ENCODE data around the gene RHBDF1.

DNA sequence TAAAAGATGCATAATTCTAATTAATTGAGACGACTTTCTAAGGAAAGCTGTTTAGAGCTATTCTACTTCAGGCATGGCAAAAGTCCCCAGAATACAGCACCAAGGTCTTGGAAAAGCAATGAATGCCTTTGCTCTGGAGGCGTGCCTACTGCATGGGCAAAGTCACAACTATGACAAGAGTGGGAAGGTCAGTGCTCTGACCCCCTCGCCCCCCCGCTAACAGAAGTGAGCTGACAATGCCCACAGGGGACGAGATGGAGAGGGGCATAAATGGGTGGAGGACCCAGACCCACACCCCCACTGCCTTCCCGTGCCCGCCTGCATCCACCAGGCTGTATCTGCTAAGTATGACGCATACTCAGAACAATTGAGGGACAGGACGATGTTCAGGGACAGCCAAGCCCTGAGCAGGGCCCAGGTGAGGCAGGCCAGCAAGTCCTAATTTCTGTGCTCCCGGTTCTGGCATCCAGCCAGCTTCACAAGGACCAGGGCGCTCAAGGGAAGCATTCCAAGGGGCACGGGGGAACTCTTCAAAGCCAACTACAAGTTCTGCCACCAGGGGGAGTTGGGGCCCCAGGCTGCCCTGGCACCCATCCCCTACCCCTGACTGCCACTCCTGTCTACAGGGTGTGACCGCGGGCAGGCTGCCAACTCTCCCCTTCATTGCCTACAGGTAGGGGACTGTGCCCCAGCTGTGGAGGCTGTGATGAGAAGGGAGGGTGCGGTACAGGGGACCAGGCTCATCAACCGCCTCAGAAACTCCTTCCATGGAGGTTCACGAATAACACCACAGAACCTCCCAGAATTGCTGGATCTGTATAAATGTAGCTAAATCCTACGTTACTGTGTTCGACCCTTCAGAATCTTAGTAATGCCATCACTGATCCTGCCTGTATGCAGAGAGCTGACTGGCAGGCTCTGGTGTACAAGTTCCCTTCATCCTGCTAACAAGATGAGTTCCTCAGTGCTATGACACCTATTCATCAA, 45.2 kb upstream of the RHBDF1 start:
- TF ChIP-seq, protein P1, sequence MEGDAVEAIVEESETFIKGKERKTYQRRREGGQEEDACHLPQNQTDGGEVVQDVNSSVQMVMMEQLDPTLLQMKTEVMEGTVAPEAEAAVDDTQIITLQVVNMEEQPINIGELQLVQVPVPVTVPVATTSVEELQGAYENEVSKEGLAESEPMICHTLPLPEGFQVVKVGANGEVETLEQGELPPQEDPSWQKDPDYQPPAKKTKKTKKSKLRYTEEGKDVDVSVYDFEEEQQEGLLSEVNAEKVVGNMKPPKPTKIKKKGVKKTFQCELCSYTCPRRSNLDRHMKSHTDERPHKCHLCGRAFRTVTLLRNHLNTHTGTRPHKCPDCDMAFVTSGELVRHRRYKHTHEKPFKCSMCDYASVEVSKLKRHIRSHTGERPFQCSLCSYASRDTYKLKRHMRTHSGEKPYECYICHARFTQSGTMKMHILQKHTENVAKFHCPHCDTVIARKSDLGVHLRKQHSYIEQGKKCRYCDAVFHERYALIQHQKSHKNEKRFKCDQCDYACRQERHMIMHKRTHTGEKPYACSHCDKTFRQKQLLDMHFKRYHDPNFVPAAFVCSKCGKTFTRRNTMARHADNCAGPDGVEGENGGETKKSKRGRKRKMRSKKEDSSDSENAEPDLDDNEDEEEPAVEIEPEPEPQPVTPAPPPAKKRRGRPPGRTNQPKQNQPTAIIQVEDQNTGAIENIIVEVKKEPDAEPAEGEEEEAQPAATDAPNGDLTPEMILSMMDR (conservative IDR thresholded peaks at IDR 0.05; ENCODE audit: low read depth in 2 of 2), result peak; percentile 77 to 83
- TF ChIP-seq POLR2AphosphoS5 (IDR thresholded peaks at IDR 0.05; ENCODE audit: low read depth), result no peak
- no peak for TF ChIP-seq STAT1 (IDR thresholded peaks at IDR 0.05; ENCODE audit: unreplicated experiment)
- no peak for TF ChIP-seq EZH2phosphoT487 (IDR thresholded peaks at IDR 0.05; ENCODE audit: unreplicated experiment)
- no peak for TF ChIP-seq EZH2 (IDR thresholded peaks at IDR 0.05; ENCODE audit: low read depth, unreplicated experiment)
- TF ChIP-seq CREB1 (CRISPR knock-in tag; IDR thresholded peaks at IDR 0.05; ENCODE audit: low read depth), result no peak
- TF ChIP-seq, protein P2, sequence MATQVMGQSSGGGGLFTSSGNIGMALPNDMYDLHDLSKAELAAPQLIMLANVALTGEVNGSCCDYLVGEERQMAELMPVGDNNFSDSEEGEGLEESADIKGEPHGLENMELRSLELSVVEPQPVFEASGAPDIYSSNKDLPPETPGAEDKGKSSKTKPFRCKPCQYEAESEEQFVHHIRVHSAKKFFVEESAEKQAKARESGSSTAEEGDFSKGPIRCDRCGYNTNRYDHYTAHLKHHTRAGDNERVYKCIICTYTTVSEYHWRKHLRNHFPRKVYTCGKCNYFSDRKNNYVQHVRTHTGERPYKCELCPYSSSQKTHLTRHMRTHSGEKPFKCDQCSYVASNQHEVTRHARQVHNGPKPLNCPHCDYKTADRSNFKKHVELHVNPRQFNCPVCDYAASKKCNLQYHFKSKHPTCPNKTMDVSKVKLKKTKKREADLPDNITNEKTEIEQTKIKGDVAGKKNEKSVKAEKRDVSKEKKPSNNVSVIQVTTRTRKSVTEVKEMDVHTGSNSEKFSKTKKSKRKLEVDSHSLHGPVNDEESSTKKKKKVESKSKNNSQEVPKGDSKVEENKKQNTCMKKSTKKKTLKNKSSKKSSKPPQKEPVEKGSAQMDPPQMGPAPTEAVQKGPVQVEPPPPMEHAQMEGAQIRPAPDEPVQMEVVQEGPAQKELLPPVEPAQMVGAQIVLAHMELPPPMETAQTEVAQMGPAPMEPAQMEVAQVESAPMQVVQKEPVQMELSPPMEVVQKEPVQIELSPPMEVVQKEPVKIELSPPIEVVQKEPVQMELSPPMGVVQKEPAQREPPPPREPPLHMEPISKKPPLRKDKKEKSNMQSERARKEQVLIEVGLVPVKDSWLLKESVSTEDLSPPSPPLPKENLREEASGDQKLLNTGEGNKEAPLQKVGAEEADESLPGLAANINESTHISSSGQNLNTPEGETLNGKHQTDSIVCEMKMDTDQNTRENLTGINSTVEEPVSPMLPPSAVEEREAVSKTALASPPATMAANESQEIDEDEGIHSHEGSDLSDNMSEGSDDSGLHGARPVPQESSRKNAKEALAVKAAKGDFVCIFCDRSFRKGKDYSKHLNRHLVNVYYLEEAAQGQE (IDR thresholded peaks at IDR 0.05; ENCODE audit: unreplicated experiment), result no peak
- no peak for TF ChIP-seq JUNB (IDR thresholded peaks at IDR 0.05; ENCODE audit: unreplicated experiment)
- TF ChIP-seq ZNF114 (CRISPR knock-in tag; IDR thresholded peaks at IDR 0.05), result no peak
- TF ChIP-seq, protein P3, sequence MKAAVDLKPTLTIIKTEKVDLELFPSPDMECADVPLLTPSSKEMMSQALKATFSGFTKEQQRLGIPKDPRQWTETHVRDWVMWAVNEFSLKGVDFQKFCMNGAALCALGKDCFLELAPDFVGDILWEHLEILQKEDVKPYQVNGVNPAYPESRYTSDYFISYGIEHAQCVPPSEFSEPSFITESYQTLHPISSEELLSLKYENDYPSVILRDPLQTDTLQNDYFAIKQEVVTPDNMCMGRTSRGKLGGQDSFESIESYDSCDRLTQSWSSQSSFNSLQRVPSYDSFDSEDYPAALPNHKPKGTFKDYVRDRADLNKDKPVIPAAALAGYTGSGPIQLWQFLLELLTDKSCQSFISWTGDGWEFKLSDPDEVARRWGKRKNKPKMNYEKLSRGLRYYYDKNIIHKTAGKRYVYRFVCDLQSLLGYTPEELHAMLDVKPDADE (IDR thresholded peaks at IDR 0.05), result no peak
- no peak for TF ChIP-seq ZNF331 (CRISPR knock-in tag; IDR thresholded peaks at IDR 0.05; ENCODE audit: low read depth)
- no peak for TF ChIP-seq NANOG (IDR thresholded peaks at IDR 0.05; ENCODE audit: borderline replicate concordance)

Measured in GM23338 (cell line).